Stimulated activated CD8-positive, alpha-beta memory T cell treated with anti-CD3 and anti-CD28 coated beads, Interleukin-4, amount 100 ng/mL, for 4 hours (primary cell): ENCODE data around the gene ZNF280A.
"Not testable (repeated sequence)": the region's sequence is repeated elsewhere in the genome, so short reads cannot be mapped to it uniquely, and the experiment has no call there.

Source experiments
- DNase-seq, 2 donors: peaks; one replicate each; pipeline ENCODE4 v3.0.0-alpha.2; 2020; ENCODE audit warnings: low read depth in 2 of 2, low spot score in 1 of 2

The ZNF280A gene

GRCh38 chr22:22545084-22545483 is 25.0 kb upstream of the ZNF280A start:
- no peak for DNase-seq

DNA sequence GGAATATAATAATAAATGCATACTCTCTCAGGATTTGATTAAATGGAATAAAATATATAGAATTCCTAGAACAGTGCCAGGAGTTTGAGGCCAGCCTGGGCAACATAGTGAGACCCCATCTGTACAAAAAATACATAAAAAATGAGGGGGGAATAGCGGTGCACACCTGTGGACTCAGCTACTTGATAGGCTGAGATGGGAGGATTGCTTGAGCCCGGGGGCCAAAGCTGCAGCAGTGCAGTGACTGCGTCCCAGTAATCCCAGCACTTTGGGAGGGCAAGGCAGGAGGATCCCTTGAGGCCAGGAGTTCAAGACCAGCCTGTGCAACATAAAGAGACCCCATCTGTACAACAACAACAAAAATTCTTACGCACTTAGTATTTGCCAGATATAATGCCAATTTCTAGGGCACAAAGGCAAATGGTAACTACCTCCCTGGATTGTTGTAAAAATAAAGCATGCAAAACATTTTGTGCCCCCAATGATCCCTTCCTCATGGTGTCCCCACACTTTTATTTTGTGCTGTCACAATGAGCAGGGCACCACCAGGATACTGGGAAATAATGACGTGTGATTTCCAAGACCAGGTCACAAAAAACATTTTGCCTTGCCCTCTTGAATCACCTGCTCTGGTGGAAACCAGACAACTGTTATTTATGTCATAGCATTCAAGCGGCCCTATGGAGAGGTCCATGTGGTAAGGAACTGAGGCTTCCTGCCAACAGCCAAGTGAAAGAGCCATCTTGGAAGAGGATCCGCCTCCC is 18.3 kb upstream of the ZNF280A start:
- DNase-seq = no peak

DNA sequence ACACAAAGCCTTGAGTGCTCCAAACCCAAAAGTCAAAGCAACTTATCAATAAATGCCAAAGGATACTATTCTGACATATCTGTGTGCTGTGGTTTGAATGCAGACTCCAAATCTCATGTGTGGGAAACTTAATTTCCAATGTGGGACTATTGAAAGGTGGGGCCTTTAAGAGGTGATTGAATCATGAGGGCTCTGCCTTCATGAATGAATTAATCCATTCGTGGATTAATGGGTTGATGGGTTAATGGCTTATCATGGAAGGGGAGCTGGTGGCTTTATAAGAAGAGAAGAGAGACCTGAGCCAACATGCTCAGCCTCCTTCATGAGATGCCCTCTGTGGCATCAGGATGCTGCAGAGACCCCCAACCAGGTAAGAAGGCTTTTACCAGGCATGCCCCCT is 16.8 kb upstream of the ZNF280A start:
- no peak for DNase-seq

GRCh38 chr22:22536515-22536914 is 16.4 kb upstream of the ZNF280A start:
- DNase-seq = no peak

DNA sequence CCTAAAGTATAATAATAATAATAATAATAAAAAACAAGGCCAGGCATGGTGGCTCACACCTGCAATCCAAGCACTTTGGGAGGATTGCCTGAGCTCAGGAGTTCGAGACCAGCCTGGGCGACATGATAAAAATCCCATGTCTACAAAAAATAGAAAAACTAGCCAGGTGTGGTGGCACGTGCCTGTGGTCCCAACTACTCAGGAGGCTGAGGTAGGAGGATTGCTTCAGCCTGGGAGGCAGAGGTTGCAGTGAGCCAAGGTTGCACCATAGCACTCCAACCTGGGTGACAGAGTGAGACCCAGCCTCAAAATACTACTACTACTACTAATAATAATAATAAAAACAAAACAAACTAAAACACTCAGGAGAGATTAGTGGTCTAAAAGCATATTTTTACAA is 15.6 kb upstream of the ZNF280A start:
- DNase-seq = no peak

DNA sequence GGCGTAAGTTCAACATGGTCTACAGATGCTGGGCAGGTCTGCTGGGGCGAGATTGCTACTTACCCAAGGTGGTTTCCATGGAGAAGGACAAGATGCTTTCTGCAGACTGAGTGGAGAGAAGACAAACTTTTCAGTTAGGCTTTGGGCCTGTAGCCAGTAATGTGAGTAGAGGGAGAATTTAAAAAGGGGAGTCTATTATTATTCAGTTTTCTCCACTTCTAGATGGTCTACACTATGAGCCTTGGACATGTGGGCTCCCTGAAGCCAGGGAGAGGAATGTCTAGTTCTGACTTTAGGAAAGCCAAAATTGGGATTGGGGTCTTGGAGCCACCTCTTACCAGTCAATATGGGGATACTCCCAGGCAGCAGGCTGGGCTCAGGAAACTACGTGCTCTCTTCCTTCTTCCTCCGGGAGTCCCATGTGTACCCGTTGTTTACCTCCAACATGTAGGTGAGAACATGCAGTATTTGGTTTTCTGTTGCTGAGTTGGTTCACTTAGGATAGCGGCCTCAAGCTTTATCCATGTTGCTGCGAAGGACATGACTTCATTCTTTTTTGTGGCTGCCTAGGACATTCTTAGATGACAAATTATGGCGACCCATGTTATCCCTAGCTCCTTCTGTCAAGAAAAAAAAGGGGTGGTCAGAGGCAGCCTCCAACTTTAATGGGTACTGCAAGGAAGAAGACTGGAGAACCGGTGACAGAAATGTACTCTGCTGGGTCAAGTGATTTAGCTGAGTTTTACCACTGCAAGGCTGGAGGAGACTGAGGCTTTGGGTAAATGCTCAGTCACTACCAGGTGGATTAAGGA is 14.7 kb upstream of the ZNF280A start:
- no peak for DNase-seq

DNA sequence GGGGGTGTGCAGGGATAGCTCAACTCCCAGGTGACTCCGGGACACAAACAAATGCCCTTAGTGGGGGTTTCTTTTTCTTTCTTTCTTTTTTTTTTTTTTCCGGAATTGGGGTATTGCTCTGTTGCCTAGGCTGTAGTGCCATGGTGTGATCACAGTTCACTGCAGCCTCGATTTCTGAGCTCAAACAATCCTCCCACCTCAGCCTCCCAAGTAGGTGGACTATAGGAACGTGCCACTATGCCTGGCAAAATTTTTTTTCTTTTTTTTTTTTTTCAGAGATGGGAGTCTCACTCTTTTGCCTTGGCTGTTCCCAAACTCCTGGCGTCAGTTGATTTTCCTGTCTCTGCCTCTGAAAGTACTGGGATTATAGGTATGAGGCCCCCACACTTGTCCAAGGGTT is 13.8 kb upstream of the ZNF280A start:
- DNase-seq = no peak

- DNase-seq = no peak
Measured at GRCh38 chr22:22533417-22533816, 13.3 kb upstream of the ZNF280A start.

DNA sequence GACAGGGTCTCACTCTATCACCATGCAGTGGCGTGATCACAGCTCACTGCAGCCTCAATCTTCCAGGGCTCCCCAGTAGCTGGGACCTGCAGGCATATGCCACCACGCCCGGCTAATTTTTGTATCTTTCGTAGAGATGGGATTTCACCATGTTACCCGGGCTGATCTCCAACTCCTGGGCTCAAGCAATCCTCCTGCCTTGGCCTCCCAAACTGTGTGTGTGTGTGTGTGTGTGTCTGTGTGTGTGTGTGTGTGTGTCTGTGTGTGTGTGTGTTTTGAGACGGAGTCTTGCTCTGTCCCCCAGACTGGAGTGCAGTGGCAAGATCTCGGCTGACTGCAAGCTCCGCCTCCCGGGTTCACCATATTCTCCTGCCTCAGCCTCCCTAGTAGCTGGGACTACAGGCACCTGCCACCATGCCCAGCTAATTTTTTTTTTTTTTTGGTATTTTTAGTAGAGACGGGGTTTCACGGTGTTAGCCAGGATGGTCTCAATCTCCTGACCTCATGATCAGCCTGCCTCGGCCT is 12.5 kb upstream of the ZNF280A start:
- not testable (repeated sequence) for DNase-seq

- DNase-seq = no peak
Measured at GRCh38 chr22:22531770-22532546, 11.9 kb upstream of the ZNF280A start.

GRCh38 chr22:22528780-22529179 is 8.7 kb upstream of the ZNF280A start:
- no peak for DNase-seq

GRCh38 chr22:22527312-22527711 is 7.2 kb upstream of the ZNF280A start:
- DNase-seq = no peak

DNA sequence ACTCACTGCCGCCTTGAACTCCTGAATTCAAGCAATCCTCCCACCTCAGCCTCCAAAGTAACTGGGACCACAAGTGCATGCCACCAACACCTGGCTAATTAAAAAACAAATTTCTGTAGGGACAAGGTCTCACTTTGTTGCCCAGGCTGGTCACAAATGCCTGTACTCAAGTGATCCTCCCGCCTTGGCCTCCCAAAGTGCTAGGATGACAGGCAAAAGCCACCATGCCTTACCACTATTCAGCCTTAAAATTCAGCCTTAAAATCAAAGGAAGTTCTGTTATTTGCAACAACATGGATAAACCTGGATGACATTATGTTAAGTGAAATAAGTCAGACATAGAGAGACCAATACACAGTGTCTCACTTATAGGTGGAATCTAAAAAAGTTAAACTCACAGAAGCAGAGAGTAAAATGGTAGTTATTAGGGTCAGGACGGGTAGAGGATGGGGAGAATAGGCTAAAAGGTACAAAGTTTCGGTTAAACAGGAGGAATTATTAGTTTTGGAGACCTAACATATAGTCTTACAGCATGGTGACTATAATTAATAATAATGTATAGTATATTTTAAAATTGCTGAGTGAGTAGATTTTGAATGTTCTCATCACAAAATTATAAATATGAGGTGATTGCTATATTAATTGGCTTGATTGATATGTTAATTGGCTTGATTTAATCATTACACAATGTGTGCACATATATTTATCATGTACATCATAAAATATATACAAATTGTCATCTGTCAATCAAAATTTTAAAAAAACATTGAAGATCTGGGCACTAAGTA is 6.2 kb upstream of the ZNF280A start:
- no peak for DNase-seq

DNA sequence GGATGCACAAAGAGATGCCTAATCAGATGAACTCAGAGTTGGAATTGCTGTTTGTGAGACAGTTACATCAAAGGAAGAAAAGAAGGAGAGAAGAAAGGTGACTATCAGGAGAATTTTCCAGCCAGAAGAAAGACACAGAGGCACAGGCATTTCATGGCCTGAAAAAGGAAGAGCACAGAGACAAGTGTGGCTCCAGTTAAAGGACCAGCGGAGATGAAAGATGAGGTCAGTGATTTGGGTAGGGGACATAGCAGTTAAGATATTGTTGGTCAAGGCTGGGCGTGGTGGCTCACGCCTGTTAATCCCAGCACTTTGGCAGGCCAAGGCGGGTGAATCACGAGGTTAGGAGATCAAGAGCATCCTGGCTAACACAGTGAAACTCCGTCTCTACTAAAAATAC is 3.4 kb upstream of the ZNF280A start:
- no peak for DNase-seq

DNA sequence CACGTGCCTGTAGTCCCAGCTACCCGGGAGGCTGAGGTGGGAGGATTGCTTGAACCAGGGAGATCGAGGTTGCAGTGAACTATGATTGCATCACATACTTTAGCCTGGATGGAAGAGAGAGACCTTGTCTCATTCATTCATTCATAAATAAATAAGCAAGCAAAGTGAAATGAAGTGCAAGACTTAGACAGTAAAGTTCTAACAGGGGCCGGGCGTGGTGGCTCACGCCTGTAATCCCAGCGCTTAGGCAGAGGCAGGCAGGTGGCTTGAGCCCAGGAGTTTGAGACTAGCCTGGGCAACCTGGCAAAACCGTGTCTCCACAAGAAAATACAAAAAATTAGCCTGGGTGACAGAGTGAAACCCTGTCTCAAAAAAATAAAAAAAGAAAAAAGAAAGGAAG is 1.6 kb upstream of the ZNF280A start:
- no peak for DNase-seq

- no peak for DNase-seq
Measured at GRCh38 chr22:22520667-22521602, 865 bp upstream of the ZNF280A start.

- DNase-seq = no peak
Measured at GRCh38 chr22:22519591-22519990, 479 bp downstream of the ZNF280A start.

DNA sequence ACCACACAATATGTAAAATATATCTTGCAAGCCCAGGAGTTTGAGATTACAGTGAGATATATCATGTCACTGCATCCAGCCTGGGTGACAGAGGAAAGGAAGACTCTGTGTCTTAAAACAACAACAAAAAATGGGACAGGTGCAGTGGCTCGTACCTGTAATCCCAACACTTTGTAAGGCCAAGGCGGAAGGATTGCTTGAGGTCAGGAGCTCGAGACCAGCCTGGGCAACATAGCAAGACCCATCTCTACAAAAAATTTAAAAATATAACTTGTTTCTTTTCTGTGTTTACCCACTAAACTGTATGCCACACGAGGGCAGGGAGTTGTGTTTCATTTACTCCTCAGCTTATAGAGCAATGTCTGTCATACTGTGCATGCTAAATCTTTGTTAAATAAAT is 3.1 kb downstream of the ZNF280A start:
- no peak for DNase-seq

DNA sequence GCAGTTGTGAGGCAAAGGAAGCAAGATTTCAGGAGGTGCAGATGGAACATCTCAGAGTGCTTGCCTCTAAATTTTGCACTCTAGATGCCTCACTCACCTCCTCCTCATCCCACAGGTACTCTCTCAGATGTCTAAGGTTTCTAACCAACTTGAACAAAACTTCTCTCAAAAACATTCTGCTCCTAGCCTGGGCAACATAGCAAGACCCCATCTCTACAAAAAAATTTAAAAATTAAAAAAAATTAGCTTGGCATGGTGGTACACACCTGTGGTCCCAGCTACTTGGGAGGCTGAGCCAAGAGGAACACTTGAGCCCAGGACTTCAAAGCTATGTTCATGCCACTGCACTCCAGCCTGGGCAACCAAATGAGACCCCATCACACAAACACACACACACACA is 4.2 kb downstream of the ZNF280A start:
- no peak for DNase-seq

GRCh38 chr22:22514431-22514830 is 5.6 kb downstream of the ZNF280A start:
- DNase-seq = not testable (repeated sequence)
